GM21381 (cell line): ENCODE measurements around the gene PERCC1.

Source experiments
- ATAC-seq: cut with Tn5 transposase; IDR thresholded peaks from one replicate; pipeline ENCODE4 v1.9.1; 2021; ENCODE audit warnings: mild to moderate bottlenecking, moderate library complexity; ENCODE audit not compliant: unreplicated experiment

Gene PERCC1

DNA sequence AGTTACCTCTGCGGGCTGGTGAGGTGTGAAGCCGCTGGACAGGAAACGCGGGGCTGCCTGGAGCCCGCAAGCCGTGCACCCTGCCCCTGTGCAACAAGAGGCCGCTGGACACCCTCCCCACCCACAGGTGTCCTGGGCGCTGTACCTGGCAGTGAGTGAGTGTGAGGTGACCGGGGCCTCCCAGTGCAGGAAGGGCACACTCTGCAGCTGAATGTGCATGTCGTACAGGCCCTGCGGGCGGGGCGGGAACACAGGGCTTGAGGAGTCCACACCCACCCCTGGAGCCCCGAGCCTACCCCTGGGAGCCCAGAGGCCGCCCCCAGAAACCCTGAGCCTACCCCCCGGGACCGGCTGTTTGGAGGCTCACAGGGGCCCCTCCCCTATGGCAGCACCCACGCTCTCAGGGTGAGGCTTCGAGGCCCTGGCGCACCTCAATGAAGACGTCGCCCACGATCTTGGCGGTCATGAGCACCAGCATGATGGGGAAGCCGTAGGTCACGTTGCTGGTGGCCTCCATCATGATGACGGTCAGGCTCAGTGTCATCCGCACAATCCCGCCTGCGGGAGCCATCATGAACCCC lies 17.7 kb downstream of the PERCC1 start:
- ATAC-seq: no peak

DNA sequence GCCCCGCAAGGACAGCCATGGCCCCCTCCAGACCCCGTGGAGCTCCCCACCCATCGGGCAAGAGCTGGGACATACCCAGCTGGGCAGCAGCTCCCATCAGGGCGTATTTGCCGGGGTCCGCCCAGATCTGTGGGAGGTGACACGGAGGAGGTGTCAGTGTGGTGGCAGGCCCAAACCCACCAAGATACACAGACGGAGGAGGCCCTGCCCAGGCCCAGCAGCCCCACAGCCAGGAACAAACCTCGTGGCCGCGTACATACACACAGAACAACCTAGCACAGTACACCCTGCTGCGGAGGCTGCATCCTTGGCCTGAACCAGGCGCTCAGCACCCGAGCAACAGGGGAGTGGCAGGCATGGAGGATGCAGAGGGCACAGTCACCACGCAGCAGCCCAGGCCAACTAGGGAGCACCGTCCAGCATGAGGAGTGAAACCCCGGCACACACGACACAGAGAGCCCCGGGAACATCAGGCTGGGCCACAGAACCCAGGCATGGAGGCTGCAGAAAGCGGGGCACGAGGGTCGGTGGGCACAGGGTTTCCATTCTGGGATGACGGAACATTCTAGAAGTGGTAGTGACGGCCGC lies 18.4 kb downstream of the PERCC1 start:
- ATAC-seq: no peak

DNA sequence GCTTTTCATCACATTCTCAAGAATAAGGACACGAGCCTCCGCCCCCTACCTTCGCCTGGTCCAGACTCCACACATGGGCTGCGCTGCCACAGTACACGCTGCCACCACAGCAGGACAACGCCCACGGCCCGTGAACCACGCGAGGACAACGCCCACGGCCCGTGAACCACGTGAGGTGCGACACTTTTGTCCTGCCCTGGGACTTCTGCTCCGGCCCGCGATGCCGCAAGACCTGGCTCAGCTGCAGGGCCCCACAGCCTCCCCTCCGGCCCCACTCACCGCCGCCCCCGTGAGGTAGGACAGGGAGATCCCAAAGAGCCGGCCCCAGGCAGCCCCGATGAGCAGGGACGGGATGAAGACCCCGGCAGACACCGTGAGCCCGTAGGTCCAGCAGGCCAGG lies 19.3 kb downstream of the PERCC1 start:
- ATAC-seq: no peak

DNA sequence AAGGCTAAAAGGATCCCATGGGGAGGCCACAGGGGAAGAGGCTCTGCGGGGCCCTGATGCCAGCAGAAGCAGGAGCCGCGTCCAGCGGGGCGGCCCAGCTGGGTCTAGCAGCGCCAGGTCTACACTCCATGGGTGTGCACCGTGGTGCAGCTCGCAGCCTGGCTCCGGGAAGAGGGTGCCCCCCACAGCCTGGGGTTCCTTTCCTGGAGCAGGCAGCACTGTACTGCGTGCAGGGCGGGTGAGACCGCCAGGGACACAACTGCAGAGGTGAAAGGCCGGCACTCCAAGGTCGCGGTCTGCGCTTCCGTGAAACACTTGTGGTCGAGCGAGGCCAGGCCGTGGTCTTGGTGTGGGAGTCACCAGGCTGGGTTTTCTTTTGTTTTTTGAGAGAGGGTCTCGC lies 20.0 kb downstream of the PERCC1 start:
- no peak for ATAC-seq

GRCh38 chr16:1451702-1452392 lies 21.0 kb downstream of the PERCC1 start:
- ATAC-seq: no peak

DNA sequence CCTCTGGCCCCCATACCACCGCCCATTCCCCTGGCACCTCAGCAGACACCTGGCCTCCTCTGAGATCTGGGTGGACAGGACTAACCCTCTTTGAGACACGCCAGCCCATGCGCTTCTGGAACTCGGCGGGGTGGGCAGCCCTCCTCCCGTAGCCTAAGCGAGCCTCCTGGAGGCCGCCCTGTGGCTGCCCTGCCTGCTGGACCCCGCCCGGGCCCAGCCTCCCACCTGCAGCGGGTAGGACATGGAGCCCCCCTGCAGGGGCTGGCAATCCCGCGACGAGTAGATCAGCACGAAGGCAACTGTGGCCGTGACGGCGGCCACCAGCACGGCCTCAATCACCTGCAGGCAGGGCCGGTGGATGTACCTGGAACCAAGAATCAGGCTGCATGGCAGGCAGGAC lies 21.7 kb downstream of the PERCC1 start:
- ATAC-seq: no peak

DNA sequence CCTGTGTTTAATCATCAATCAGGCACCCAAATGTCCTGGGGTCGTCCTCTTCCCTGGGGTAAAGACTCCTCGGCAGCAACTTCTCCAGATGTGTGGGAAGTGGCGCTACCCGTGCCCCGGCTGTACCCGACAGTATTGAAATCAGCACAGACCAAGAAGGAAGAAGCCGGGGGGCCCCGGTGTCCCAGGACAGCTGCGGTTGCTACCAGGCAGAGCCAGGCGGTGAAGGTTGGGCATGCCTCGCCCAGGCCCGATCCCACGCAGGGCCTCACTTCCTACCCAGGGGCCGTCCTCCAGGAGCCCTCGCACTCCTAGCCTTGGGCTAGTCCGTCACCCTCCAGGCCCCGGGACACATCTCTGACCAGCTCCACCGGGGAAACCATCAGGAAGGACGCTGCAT lies 22.4 kb downstream of the PERCC1 start:
- no peak for ATAC-seq

GRCh38 chr16:1454561-1454960 lies 23.7 kb downstream of the PERCC1 start:
- no peak for ATAC-seq

DNA sequence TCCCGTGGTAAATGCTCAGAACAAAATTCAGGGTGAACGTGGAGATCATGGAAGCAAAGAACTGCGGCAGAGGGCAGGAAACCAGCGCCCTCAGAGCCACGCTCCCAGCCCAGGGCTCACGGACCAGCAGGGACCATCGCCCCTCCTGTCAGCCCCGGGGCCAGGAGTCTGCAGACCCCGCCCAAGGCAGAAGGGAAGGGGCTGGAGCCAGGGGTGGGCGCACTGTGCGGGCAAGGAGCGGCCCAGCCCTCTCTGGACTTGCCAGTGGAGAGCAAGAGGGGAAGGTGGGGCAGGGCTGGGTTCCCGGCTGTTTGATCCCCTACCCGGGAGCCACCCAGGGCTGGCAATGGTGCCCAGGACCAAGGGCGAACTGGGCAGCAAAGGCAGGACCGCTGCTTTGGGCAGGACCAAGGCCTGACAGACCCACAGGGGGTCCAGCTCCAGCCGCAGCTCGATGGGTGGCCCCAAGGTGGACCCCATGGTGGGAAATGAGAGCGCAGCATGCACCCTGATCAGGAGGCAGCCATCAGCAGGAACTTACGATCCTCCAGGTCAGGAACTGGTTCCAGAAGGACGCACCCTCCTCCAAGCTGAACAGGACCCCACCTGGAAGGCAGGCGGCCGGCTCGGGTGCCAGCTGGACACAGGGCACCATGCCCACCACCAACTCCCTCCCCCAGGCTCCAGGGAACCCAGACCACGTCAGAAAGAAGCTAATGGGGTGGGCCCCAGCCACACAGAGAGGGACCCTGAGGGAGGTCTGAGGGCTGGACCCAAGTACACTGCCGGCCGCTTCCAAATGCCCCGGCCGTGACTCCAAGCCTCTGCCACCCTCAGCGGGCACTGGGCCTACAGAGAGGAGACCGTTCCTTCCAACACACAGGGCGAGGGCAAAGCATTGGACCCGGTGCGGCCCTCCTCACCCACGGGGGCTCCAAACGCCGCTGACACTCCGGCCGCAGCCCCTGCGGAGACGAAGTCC lies 24.6 kb downstream of the PERCC1 start:
- no peak for ATAC-seq

- ATAC-seq: no peak
Observed at GRCh38 chr16:1456951-1457350, 26.1 kb downstream of the PERCC1 start.

DNA sequence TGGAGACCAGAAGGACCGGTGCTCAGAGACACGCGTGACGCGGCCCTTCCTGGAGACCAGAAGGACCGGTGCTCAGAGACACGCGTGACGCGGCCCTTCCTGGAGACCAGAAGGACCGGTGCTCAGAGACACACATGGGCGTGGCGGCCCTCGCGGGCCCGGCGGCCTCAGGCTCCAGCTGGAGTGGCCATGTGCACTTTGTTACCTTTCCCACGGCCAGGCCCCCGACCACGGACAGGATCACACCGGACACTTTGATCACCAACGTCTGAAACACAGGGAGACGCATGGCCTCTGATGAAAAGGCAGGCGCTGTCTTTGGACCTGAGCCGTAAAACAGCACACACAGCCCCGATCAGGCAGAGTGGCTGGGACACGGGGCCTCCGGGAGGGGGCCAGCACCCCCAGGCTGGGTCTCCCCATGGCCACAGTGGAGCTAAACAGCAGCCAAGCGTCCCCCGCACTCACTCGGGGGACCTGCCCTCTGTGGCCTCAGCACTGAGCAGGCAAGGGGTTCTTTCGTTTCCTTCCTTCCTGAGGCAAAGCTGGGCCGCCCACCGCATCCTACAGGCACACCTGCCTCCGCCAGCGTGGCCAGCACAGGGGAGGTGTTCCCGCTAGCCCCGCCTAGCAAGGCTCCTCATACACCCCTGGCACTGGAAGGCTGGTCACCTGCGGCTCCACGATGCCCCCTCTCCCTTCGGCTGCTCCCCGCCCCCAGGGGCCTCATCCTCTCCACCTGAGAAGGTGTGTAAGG lies 26.8 kb downstream of the PERCC1 start:
- ATAC-seq: no peak

DNA sequence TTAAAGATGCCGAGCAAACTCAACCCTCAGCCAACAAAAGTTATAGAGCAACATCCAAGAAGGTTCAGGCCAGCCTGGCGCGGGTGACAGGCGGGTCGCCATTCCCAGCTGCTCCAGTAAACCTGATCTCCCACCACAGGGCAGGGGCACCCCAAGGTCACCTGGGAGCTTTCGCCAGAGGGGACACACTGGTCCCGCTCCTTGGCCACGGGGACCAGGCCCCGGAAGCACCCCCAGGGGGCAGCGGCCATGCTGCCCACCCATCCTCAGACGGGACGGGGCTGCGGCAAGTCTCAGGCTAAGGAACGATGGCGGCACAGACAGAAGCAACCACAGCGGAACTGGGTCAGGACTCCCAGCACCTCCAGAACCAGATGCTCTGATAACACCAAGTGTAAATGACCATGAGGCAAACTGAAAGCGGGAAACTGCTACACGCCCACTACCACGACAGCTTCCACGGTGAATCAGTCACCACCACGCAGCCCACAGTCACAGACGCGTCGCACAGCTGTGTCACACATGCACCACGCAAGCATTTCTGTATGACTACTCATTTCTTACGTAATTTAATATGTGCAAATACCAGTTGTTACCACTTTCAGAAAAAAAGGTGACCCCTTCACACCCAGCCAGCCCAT lies 27.6 kb downstream of the PERCC1 start:
- ATAC-seq: no peak

DNA sequence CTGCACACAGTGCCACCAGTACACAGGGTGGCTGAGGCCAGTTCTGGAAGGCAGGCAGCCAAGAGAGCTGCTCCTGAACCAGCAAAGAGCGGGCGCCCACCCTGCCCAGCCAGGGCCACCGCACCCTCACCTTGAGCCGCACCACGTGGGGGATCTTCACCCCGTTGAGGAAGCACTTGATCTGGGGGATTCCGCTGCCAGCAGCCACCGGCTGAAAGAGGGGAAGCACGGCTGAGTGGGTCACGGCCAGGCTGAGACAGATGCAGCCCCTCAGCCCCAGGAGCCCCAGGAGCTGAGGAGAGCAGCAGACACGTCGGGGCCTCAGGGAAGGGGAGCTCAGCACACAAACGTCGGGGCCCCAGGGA lies 28.1 kb downstream of the PERCC1 start:
- ATAC-seq: no peak

GRCh38 chr16:1459967-1460366 lies 29.1 kb downstream of the PERCC1 start:
- ATAC-seq: no peak

GRCh38 chr16:1460602-1461138 lies 29.8 kb downstream of the PERCC1 start:
- no peak for ATAC-seq

DNA sequence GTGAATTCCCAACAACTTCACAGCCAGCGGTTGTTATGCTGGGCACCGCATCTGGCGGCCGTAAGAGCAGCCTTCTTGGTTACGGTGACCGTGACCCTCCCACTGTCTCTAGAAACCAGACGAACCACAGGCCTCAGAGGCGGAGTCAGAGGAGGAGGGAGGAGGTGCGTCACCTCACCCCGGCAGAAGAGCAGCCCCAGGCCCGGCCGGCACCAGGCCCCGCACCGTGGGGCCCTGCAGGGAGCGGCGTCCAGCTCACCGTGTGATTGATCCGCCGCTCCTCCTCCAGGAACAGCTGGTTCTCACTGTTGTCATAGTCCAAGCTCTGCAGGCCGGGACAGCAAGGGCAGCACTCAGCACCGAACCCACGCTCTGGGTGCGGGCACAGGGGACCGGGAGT lies 30.3 kb downstream of the PERCC1 start:
- no peak for ATAC-seq

GRCh38 chr16:1464196-1464893 lies 33.5 kb downstream of the PERCC1 start:
- no peak for ATAC-seq

- ATAC-seq: no peak
Observed at GRCh38 chr16:1464894-1465566, 34.2 kb downstream of the PERCC1 start.

DNA sequence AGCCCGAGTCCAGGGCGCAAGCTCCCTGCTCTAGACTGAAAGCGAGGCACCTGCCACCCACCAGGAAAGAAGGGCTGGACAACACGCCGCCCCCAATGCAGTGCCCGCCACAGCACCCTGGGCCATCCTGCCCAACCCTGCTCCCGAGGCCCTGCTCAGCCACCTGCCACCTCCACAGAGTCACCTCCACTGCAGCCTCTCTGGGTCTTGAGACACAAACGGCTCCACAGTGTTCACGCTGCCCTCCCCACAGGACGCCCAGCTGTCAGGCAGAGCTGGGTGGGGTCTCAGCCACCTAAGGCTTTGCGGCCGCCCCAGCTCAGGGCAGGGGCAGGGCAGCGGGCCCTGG lies 34.7 kb downstream of the PERCC1 start:
- no peak for ATAC-seq
